ENCODE results near the gene EFNB3.

Gene EFNB3

GRCh38 chr17:7687072-7687907 is 17.7 kb upstream of the EFNB3 start, which contains the start of gene TP53:
Gene TP53, minus strand, starts transcription at chr17:7687490. Its CDS starts 10,896 bp downstream, at chr17:7676594.
- peak; percentile 93 for DNase-seq (ENCODE audit: low read depth)
- H3K4me3 ChIP-seq (ENCODE audit: low read length), result peak within 1 kb of the TSS; percentile 96
- TF ChIP-seq CTCF (IDR thresholded peaks at IDR 0.05; ENCODE audit: insufficient read depth, low read depth, low read length, missing control alignments), result no peak

DNA sequence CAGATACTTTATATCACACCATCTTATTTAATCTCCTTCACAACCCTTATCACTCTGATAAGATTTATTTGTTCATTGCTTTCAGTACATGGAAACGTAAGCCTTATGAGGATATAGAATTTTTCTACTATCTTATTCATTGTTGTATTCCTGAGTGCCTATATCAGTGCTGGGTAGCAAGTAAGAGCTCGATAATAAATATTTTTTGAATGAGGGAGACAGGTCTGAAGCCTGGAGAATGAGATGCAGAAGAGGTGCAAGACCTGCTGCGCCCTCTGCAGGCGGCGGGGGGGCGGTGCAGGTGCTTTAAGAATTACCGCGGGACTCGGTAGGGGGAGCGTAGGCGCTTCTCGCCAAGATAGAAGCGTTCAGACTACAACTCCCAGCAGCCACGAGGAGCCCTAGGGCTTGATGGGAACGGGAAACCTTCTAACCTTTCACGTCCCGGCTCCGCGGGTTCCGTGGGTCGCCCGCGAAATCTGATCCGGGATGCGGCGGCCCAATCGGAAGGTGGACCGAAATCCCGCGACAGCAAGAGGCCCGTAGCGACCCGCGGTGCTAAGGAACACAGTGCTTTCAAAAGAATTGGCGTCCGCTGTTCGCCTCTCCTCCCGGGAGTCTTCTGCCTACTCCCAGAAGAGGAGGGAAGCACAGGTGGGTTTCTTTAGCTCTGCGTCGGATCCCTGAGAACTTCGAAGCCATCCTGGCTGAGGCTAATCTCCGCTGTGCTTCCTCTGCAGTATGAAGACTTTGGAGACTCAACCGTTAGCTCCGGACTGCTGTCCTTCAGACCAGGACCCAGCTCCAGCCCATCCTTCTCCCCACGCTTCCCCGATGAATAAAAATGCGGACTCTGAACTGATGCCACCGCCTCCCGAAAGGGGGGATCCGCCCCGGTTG is 16.8 kb upstream of the EFNB3 start, which contains the start of gene WRAP53:
WRAP53 (plus strand) TSS at position 570 of the 900 bp plus-strand sequence; CDS start at position 742, 172 bp downstream.
- peak; percentile 96 for TF ChIP-seq CTCF (IDR thresholded peaks at IDR 0.05; ENCODE audit: insufficient read depth, low read depth, low read length, missing control alignments)
- peak; percentile 99 for DNase-seq (ENCODE audit: low read depth)
- H3K4me3 ChIP-seq (ENCODE audit: low read length), result peak within 1 kb of the TSS; percentile 96

- peak overlapping the region; percentile 96 for H3K4me3 ChIP-seq (ENCODE audit: low read length)
- TF ChIP-seq CTCF (IDR thresholded peaks at IDR 0.05; ENCODE audit: insufficient read depth, low read depth, low read length, missing control alignments), result no peak
- no peak for DNase-seq (ENCODE audit: low read depth)
These were observed 16.1 kb upstream of the EFNB3 start for GRCh38 chr17:7688808-7689316.

DNA sequence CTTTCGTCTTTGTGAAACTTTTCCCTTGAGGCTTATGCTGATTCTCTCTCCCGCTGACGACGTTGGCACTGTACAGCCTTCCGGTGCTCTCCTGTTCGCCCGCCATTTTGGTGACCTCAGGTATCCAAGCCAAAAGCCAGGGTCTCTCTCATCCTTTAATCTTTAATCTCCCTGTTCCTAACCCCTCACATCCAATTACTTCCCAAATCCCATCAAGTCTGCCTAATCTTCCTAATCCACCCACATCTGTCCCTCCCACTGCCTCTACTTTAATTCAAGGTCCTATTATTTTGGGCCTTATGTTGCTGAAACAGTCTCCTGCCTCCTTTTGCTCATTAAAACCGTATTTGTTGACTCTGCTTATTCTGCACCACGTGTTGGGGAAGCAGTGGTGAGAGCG is 9.4 kb upstream of the EFNB3 start:
- no peak overlapping the region for H3K4me3 ChIP-seq (ENCODE audit: low read length)
- DNase-seq (ENCODE audit: low read depth), result no peak
- no peak for TF ChIP-seq CTCF (IDR thresholded peaks at IDR 0.05; ENCODE audit: insufficient read depth, low read depth, low read length, missing control alignments)

DNA sequence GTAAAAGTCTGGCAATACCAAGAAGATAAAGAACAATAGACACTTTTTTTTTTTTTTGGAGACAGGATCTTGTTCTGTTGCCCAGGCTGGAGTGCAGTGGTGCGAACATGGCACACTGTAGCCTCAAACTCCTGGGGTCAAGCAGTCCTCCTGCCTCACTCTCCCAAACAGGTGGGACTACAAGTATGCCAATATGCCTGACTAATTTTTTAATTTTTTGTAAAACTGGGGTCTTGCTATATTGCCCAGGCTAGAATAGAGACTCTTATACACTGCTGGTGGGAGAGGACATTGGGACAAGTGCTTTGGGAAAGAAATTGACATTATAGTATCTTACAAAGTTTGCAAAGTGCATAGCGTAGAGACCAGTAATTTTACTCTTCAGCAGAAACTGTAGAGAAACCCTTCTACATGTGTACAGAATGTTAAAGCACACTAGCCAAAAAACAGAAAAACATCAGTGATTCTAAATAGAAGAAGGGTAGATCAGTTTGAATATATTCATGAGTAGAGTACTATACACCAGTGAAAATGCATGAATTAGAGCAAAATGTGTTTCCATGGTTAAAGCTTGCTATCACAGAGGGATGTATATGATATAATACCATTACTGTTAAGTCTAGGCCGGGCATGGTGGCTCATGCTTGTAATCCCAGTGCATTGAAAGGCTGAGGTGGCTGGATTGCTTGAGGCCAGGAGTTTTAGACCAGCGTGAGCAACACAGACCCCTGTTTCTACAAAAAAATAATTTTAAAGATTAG is 7.0 kb upstream of the EFNB3 start:
- no peak overlapping the region for H3K4me3 ChIP-seq (ENCODE audit: low read length)
- DNase-seq (ENCODE audit: low read depth), result no peak
- TF ChIP-seq CTCF (IDR thresholded peaks at IDR 0.05; ENCODE audit: insufficient read depth, low read depth, low read length, missing control alignments), result no peak

DNA sequence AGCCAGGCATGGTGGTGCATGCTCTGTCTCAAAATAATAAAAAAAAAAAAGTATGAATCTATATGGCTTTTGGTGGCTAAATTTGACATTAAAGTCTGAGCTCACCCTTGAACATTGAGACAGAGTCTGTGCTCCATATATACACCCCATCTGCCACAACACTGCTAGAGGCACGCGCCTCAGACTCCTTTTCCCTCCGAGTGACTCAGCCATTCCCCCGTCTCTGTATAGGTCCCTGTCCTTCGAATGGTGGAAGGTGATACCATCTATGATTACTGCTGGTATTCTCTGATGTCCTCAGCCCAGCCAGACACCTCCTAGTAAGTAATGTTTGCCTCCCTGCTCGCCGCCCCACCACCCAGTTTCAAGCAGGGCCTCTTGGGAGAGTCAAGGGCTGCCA is 4.5 kb upstream of the EFNB3 start:
- H3K4me3 ChIP-seq (ENCODE audit: low read length), result no peak overlapping the region
- no peak for DNase-seq (ENCODE audit: low read depth)
- no peak for TF ChIP-seq CTCF (IDR thresholded peaks at IDR 0.05; ENCODE audit: insufficient read depth, low read depth, low read length, missing control alignments)

All from epithelial cell of esophagus (primary cell).